SK-N-SH (cell line): ENCODE data around the gene GABRB1. TPM values are rescaled to one million over a fixed set of nuclear protein-coding genes. Genes with fewer than 3 reads are reported as not detected.
"Not testable (repeated sequence)": the region's sequence is repeated elsewhere in the genome, so short reads cannot be mapped to it uniquely, and the experiment has no call there.

Experiments
- CTCF ChIA-PET: fragments of 300-600, 350-600 bp; formaldehyde crosslinking; extraction: SDS; loops from one replicate; lab custom pipeline; 2021; lab: Yijun Ruan, JAX
- POLR2A ChIA-PET: fragments of 350-600 bp; sonication (Branson Sonifier 250); formaldehyde crosslinking; extraction: SDS; loops from one replicate; lab custom pipeline; 2020; ENCODE audit warnings: antibody characterized with exemption, inconsistent platforms; lab: Yijun Ruan, JAX
- DNase-seq: peaks from one replicate; pipeline ENCODE4 v3.0.0; 2012
- H2AFZ ChIP-seq: fragments of 200-600 bp; sonication (generic); 2 replicates; pipeline ENCODE4 v1.8.1; 2016; ENCODE audit warnings: antibody characterized with exemption, mild to moderate bottlenecking, low read depth
- H3F3A ChIP-seq: fragments of 200-600 bp; sonication (generic); replicated peaks from 2 replicates; pipeline ENCODE3; 2016; ENCODE audit warnings: antibody characterized with exemption, mild to moderate bottlenecking; ENCODE audit not compliant: insufficient read depth
- H3K27ac ChIP-seq, 2 experiments: fragments of 200-500 bp in 1 of 2; fragments of 200-600 bp in 1 of 2; sonication (Bioruptor generic) in 1 of 2; sonication (generic), shearing (Covaris generic) in 1 of 2; 2 replicates each; pipeline versions ENCODE4 v1.5.1 to v1.6.1; 2014 to 2016; ENCODE audit warnings: low read depth in 2 of 2, inconsistent platforms in 1 of 2, low read length in 1 of 2, mild to moderate bottlenecking in 1 of 2, mixed read lengths in 1 of 2
- H3K27me3 ChIP-seq: fragments of 200-600 bp; sonication (generic), shearing (Covaris generic); 2 replicates; pipeline ENCODE4 v1.6.1; 2016; ENCODE audit warnings: mixed run types; ENCODE audit not compliant: insufficient read depth
- H3K36me3 ChIP-seq, 2 experiments: fragments of 200-500 bp in 1 of 2; fragments of 200-600 bp in 1 of 2; sonication (Bioruptor generic) in 1 of 2; sonication (generic) in 1 of 2; replicated peaks in 1 of 2; 2 replicates each; pipeline versions ENCODE3 to v1.5.1; 2014 to 2016; ENCODE audit warnings: low read length in 1 of 2, mild to moderate bottlenecking in 1 of 2; ENCODE audit not compliant: insufficient read depth in 2 of 2, control insufficient read depth in 1 of 2
- H3K4me1 ChIP-seq, 2 experiments: fragments of 200-500 bp in 1 of 2; fragments of 200-600 bp in 1 of 2; sonication (Bioruptor generic) in 1 of 2; sonication (generic), shearing (Covaris generic) in 1 of 2; 2 replicates each; pipeline versions ENCODE4 v1.5.1 to v1.6.1; 2014 to 2016; ENCODE audit warnings: low read depth in 1 of 2, low read length in 1 of 2, mixed run types in 1 of 2; ENCODE audit not compliant: insufficient read depth in 2 of 2, control insufficient read depth in 1 of 2
- H3K4me2 ChIP-seq: fragments of 200-600 bp; sonication (generic), shearing (Covaris generic); 2 replicates; pipeline ENCODE4 v1.6.1; 2017; ENCODE audit warnings: mixed run types
- H3K4me3 ChIP-seq, 2 experiments: fragments of 200-500 bp in 1 of 2; fragments of 200-600 bp in 1 of 2; sonication (Bioruptor generic) in 1 of 2; sonication (generic), shearing (Covaris generic) in 1 of 2; 2 replicates each; pipeline versions ENCODE4 v1.5.1 to v1.8.1; 2014 to 2016; ENCODE audit warnings: low read depth in 2 of 2, inconsistent platforms in 1 of 2, low read length in 1 of 2, mild to moderate bottlenecking in 1 of 2, mixed read lengths in 1 of 2, moderate library complexity in 1 of 2
- H3K79me2 ChIP-seq: fragments of 200-600 bp; sonication (generic); 2 replicates; pipeline ENCODE4 v1.8.1; 2017; ENCODE audit warnings: mild to moderate bottlenecking; ENCODE audit not compliant: insufficient read depth
- H3K9ac ChIP-seq: fragments of 200-600 bp; sonication (generic); 2 replicates; pipeline ENCODE4 v1.6.1; 2017; ENCODE audit warnings: mixed run types
- H3K9me2 ChIP-seq: fragments of 200-600 bp; sonication (generic); 2 replicates; pipeline ENCODE4 v1.6.1; 2017; ENCODE audit warnings: mixed run types
- H3K9me3 ChIP-seq: fragments of 200-600 bp; sonication (generic); 2 replicates; pipeline ENCODE4 v1.6.1; 2017; ENCODE audit warnings: mixed run types, mild to moderate bottlenecking, moderate library complexity
- H4K20me1 ChIP-seq: fragments of 200-600 bp; sonication (generic); 2 replicates; pipeline ENCODE4 v1.6.1; 2017; ENCODE audit warnings: mild to moderate bottlenecking, mixed run types; ENCODE audit not compliant: insufficient read depth
- CHD2 ChIP-seq: fragments of 150-350 bp; IDR thresholded peaks from 2 replicates; pipeline ENCODE4 v1.6.1; 2018; ENCODE audit warnings: low read length; ENCODE audit not compliant: partially characterized antibody
- CTCF ChIP-seq: fragments of 200-600 bp; sonication (generic); IDR thresholded peaks from 2 replicates; pipeline ENCODE4 v1.6.1; 2017; ENCODE audit warnings: antibody characterized with exemption, mild to moderate bottlenecking, moderate library complexity
- EP300 ChIP-seq, 2 experiments: IDR thresholded peaks; 2 replicates each; pipeline versions ENCODE4 v1.4.0 to v1.6.1; 2012; ENCODE audit warnings: borderline replicate concordance in 1 of 2, low read depth in 1 of 2, low read length in 1 of 2
- FOXM1 ChIP-seq: IDR thresholded peaks from 2 replicates; pipeline ENCODE4 v1.4.0; 2012; ENCODE audit warnings: low read depth, mild to moderate bottlenecking
- NFIC ChIP-seq: IDR thresholded peaks from 2 replicates; pipeline ENCODE4 v1.4.0; 2012; ENCODE audit warnings: borderline replicate concordance
- RAD21 ChIP-seq: IDR thresholded peaks from 2 replicates; pipeline ENCODE4 v1.6.1; 2012; ENCODE audit warnings: mild to moderate bottlenecking, low read length
- RCOR1 ChIP-seq: fragments of 150-350 bp; IDR thresholded peaks from 2 replicates; pipeline ENCODE4 v1.6.1; 2017; ENCODE audit warnings: antibody characterized with exemption, low read length
- RXRA ChIP-seq: IDR thresholded peaks from 2 replicates; pipeline ENCODE4 v1.4.0; 2012; ENCODE audit warnings: low read depth, mild to moderate bottlenecking, borderline replicate concordance
- TAF1 ChIP-seq: IDR thresholded peaks from 2 replicates; pipeline ENCODE4 v1.6.1; 2012; ENCODE audit warnings: low read depth, mild to moderate bottlenecking, low read length, moderate library complexity, borderline replicate concordance
- USF2 ChIP-seq: fragments of 150-350 bp; IDR thresholded peaks from 2 replicates; pipeline ENCODE4 v1.6.1; 2017; ENCODE audit warnings: antibody characterized with exemption, low read length, low read depth, borderline replicate concordance
- ZBTB33 ChIP-seq: IDR thresholded peaks from 2 replicates; pipeline ENCODE4 v1.4.0; 2012; ENCODE audit warnings: low read depth, borderline replicate concordance
- WGBS: methylation state at CpG from one replicate; pipeline ENCODE4 v1.1.6; 2017; ENCODE audit warnings: low lambda C conversion rate; 5-methylcytosine and 5-hydroxymethylcytosine counted together
- polyA plus RNA-seq, 3 experiments: library from polyadenylated mRNA; depleted of rRNA; stranded (reverse); fragments of >200 nt; gene quantifications; 2 replicates each; pipeline ENCODE4 v1.2.3, GENCODE V29; 2012

The GABRB1 gene
- polyA plus RNA-seq, 1 of the 3 experiments (the other 2 are of a cell fraction) = not detected

- TF ChIP-seq ZBTB33 = no peak
- no peak for TF ChIP-seq RAD21
- no peak for TF ChIP-seq RXRA
- TF ChIP-seq NFIC = no peak
- no peak for TF ChIP-seq TAF1
- no peak for TF ChIP-seq EP300 (IDR thresholded peaks at IDR 0.05; ENCODE audit: borderline replicate concordance in 1 of 2, low read depth in 1 of 2, low read length in 1 of 2)
- no peak for TF ChIP-seq RCOR1
- TF ChIP-seq CTCF = no peak
- no peak for TF ChIP-seq FOXM1
- no peak for TF ChIP-seq CHD2
- TF ChIP-seq USF2 = no peak
- TF ChIP-seq, all 33 proteins: peak for 0
These were observed 343.1 kb downstream of the GABRB1 start (continued) for GRCh38 chr4:47374477-47374876.

GRCh38 chr4:47378021-47378530, 346.7 kb downstream of the GABRB1 start:
- POLR2A ChIA-PET, H2AFZ ChIP-seq, H3K4me3 ChIP-seq, H3K9ac ChIP-seq, H3K36me3 ChIP-seq, H3K4me1 ChIP-seq, H4K20me1 ChIP-seq, H3K79me2 ChIP-seq, H3K9me2 ChIP-seq, H3K9me3 ChIP-seq, H3K27me3 ChIP-seq, DNase-seq, H3K4me2 ChIP-seq, H3F3A ChIP-seq, H3K27ac ChIP-seq: not testable (repeated sequence)
- CTCF ChIA-PET = interaction anchor here (0.9 kb wide), 1 partner anchor 9 kb away, joined by 3 read pairs; no protein-coding TSS in a partner anchor
- 67% methylated on average over 6 of the region's 37 CpGs for WGBS
